Glutamatergic neuron (in vitro differentiated cells): ENCODE data around the gene RIIAD1. TPM values are rescaled to one million over a fixed set of nuclear protein-coding genes. Genes with fewer than 3 reads are reported as not detected.

Source experiments
- DNase-seq: peaks from one replicate; pipeline ENCODE4 v3.0.0; 2022
- H3K27ac Mint-ChIP-seq: one replicate; pipeline ENCODE4 v1.8.0; 2020; ENCODE audit warnings: mild to moderate bottlenecking, mixed read lengths, inconsistent platforms; ENCODE audit not compliant: unreplicated experiment
- H3K27me3 Mint-ChIP-seq: one replicate; pipeline ENCODE4 v1.8.0; 2020; ENCODE audit warnings: mild to moderate bottlenecking, moderate library complexity, mixed read lengths, inconsistent platforms; ENCODE audit not compliant: unreplicated experiment
- H3K36me3 Mint-ChIP-seq: one replicate; pipeline ENCODE4 v1.8.0; 2020; ENCODE audit warnings: mild to moderate bottlenecking, mixed read lengths, inconsistent platforms; ENCODE audit not compliant: unreplicated experiment
- H3K4me1 Mint-ChIP-seq: one replicate; pipeline ENCODE4 v1.8.0; 2020; ENCODE audit warnings: mild to moderate bottlenecking, low read depth, mixed read lengths, inconsistent platforms; ENCODE audit not compliant: unreplicated experiment
- H3K4me3 Mint-ChIP-seq: one replicate; pipeline ENCODE4 v1.8.0; 2020; ENCODE audit warnings: mild to moderate bottlenecking, mixed read lengths, inconsistent platforms; ENCODE audit not compliant: unreplicated experiment
- H3K9me3 Mint-ChIP-seq: one replicate; pipeline ENCODE4 v1.8.0; 2020; ENCODE audit warnings: mild to moderate bottlenecking, moderate library complexity, mixed read lengths, inconsistent platforms; ENCODE audit not compliant: unreplicated experiment
- CTCF ChIP-seq: fragments of 200-600 bp; sonication (generic); IDR thresholded peaks from one replicate; pipeline ENCODE4 v1.5.0; 2021; ENCODE audit not compliant: partially characterized antibody, unreplicated experiment
- total RNA-seq: library from RNA; stranded (reverse); fragmentation: NEBNext Ultra II Directional; extraction: Animal tissue kit (Norgen Biotek cat#: 25700); gene quantifications from one replicate; pipeline ENCODE4 v1.2.1, GENCODE V29; 2021; ENCODE audit not compliant: unreplicated experiment

RIIAD1 gene
- total RNA-seq, 1 donor from 2014 or later, result 3.8 TPM

- no peak for TF ChIP-seq CTCF
- peaks cover 13% of the 10 kb centered on the region for H3K9me3 Mint-ChIP-seq
- peaks cover 45% of the 10 kb centered on the region for H3K4me1 Mint-ChIP-seq
- H3K4me3 Mint-ChIP-seq, result peak overlapping the region; percentile 64
- H3K27ac Mint-ChIP-seq, result peak overlapping the region; percentile 88
- peaks cover 13% of the 10 kb centered on the region for H3K27me3 Mint-ChIP-seq
- DNase-seq, result peak; percentile 95
- H3K36me3 Mint-ChIP-seq, result peaks cover 17% of the 10 kb centered on the region
Measured at GRCh38 chr1:151710187-151710840, 11.0 kb upstream of the RIIAD1 start.

GRCh38 chr1:151711044-151711800, 10.1 kb upstream of the RIIAD1 start:
- peaks cover 14% of the 10 kb centered on the region for H3K27me3 Mint-ChIP-seq
- DNase-seq, result no peak
- no peak for TF ChIP-seq CTCF

GRCh38 chr1:151711951-151712350, 9.4 kb upstream of the RIIAD1 start:
- Mint-ChIP-seq H3K27ac (peak overlapping the region; percentile 62), H3K4me3 (peak overlapping the region; percentile 80), H3K27me3 (peaks cover 15% of the 10 kb centered on the region), H3K4me1 (peaks cover 48% of the 10 kb centered on the region), H3K9me3 (peaks cover 17% of the 10 kb centered on the region), H3K36me3 (peaks cover 11% of the 10 kb centered on the region)
- DNase-seq, result no peak
- no peak for TF ChIP-seq CTCF

More at GRCh38 chr1:151711044-151711800, 10.1 kb upstream of the RIIAD1 start:
- Mint-ChIP-seq H3K4me1 (peaks cover 47% of the 10 kb centered on the region), H3K9me3 (peaks cover 15% of the 10 kb centered on the region), H3K4me3 (peak overlapping the region; percentile 80), H3K27ac (peak overlapping the region; percentile 88), H3K36me3 (peaks cover 11% of the 10 kb centered on the region)

- Mint-ChIP-seq H3K9me3 (peaks cover 21% of the 10 kb centered on the region), H3K36me3 (peaks cover 11% of the 10 kb centered on the region), H3K27me3 (peaks cover 19% of the 10 kb centered on the region), H3K4me3 (peak overlapping the region; percentile 100), H3K4me1 (peaks cover 56% of the 10 kb centered on the region), H3K27ac (no peak overlapping the region)
- no peak for DNase-seq
- TF ChIP-seq CTCF, result no peak
Measured at GRCh38 chr1:151713044-151713443, 8.3 kb upstream of the RIIAD1 start.

- Mint-ChIP-seq H3K9me3 (peaks cover 22% of the 10 kb centered on the region), H3K27ac (peak overlapping the region; percentile 22), H3K4me3 (peak overlapping the region; percentile 100), H3K4me1 (peaks cover 64% of the 10 kb centered on the region), H3K36me3 (peaks cover 11% of the 10 kb centered on the region), H3K27me3 (peaks cover 19% of the 10 kb centered on the region)
- no peak for DNase-seq
- no peak for TF ChIP-seq CTCF
Measured at GRCh38 chr1:151713874-151714273, 7.4 kb upstream of the RIIAD1 start.
